ENCODE data around the gene NDUFS5. TPM values are rescaled to one million over a fixed set of nuclear protein-coding genes. Genes with fewer than 3 reads are reported as not detected.
"Not testable (repeated sequence)": the region's sequence is repeated elsewhere in the genome, so short reads cannot be mapped to it uniquely, and the experiment has no call there.

Gene NDUFS5
- total RNA-seq, 1 experiment from 2014 or later: 367 TPM

- not testable (repeated sequence) for H3K79me1 ChIP-seq (ENCODE audit: insufficient read depth, low read depth, low read length, poor library complexity, severe bottlenecking); H3K4me2 ChIP-seq (ENCODE audit: insufficient read depth, insufficient read length, low read length); H3K9me3 Mint-ChIP-seq; H2BK5ac ChIP-seq (ENCODE audit: insufficient read length, low read length); H3K56ac ChIP-seq (ENCODE audit: insufficient read length, low read depth, low read length); H3K23me2 ChIP-seq (ENCODE audit: insufficient read length, low read depth, low read length, poor library complexity, severe bottlenecking); H3K27ac Mint-ChIP-seq; H2BK15ac ChIP-seq (ENCODE audit: low read depth, low read length); H2AFZ ChIP-seq (ENCODE audit: low read length); H3K27ac ChIP-seq (ENCODE audit: insufficient read length, low read depth, low read length); H4K20me1 ChIP-seq (ENCODE audit: control insufficient read depth, insufficient read depth, insufficient read length); H3K79me2 ChIP-seq (ENCODE audit: insufficient read depth, low read length); H3K4me1 Mint-ChIP-seq; H3K4me1 ChIP-seq (ENCODE audit: insufficient read depth, low read length); H3K23ac ChIP-seq (ENCODE audit: insufficient read length, low read depth, low read length); DNase-seq; H3K36me3 Mint-ChIP-seq (ENCODE audit: insufficient read depth in 1 of 3, low read depth in 3 of 3); H2AK5ac ChIP-seq (ENCODE audit: insufficient read length, low read length); H4K91ac ChIP-seq (ENCODE audit: insufficient read length, low read depth, low read length); H4K8ac ChIP-seq (replicated peaks; ENCODE audit: insufficient read length, low read depth, low read length); H3T11ph ChIP-seq (ENCODE audit: low read length); H3K9ac ChIP-seq (ENCODE audit: extremely low read depth, insufficient read length, low read length); H3K27me3 Mint-ChIP-seq (ENCODE audit: low read depth); H3K9me3 ChIP-seq (ENCODE audit: control insufficient read depth, low read depth, low read length); H2BK12ac ChIP-seq (ENCODE audit: insufficient read length, low read depth, low read length); H3K18ac ChIP-seq (ENCODE audit: insufficient read length, low read depth, low read length); H4K5ac ChIP-seq (ENCODE audit: insufficient read length, low read depth, low read length); H2BK20ac ChIP-seq (ENCODE audit: low read depth, low read length, poor library complexity, severe bottlenecking); H3K14ac ChIP-seq (ENCODE audit: insufficient read depth, low read length); H3K4me3 Mint-ChIP-seq; H3K27me3 ChIP-seq (ENCODE audit: insufficient read depth, low read length); H3K4ac ChIP-seq (ENCODE audit: low read depth, low read length); H2BK120ac ChIP-seq (ENCODE audit: low read depth, low read length, poor library complexity, severe bottlenecking)
- no CpG with 5 or more reads among the region's 7 CpGs for WGBS (ENCODE audit: extremely low coverage, insufficient read length, low lambda C conversion rate)
Measured at GRCh38 chr1:39061516-39061915, 35.4 kb downstream of the NDUFS5 start.

Measured in H9 (cell line).